GM12878 (cell line): Measurements from ENCODE around the gene CIDEA. TPM values are rescaled to one million over a fixed set of nuclear protein-coding genes. Genes with fewer than 3 reads are reported as not detected.

Source experiments
- ATAC-seq: fragments of 200-7000 bp; cut with Tn5 transposase; 3 replicates; pipeline ENCODE4 v1.9.1; 2020; ENCODE audit warnings: mild to moderate bottlenecking, moderate library complexity
- BruUV-seq: library from RNA; stranded (reverse); fragments of 400-500 nt; replicated peaks from 2 replicates; lab custom pipeline; 2021; lab: Mats Ljungman, UMichigan
- CTCF ChIA-PET: fragments of 300-600 bp; sonication (Branson Sonifier 250); formaldehyde crosslinking; extraction: SDS; loops from one replicate; lab custom pipeline; 2021; ENCODE audit warnings: inconsistent platforms; lab: Yijun Ruan, JAX
- POLR2A ChIA-PET: fragments of 350-600 bp; formaldehyde crosslinking; extraction: SDS; loops from one replicate; lab custom pipeline; 2021; ENCODE audit warnings: inconsistent platforms; lab: Charles Lee
- RAD21 ChIA-PET: fragments of 300-600 bp; sonication (Branson Sonifier 250); formaldehyde crosslinking; loops from one replicate; lab custom pipeline; 2023; ENCODE audit warnings: antibody characterized with exemption; ENCODE audit not compliant: unreplicated experiment; lab: Charles Lee
- SMC1A ChIA-PET: fragments of 300-600 bp; sonication (Branson Sonifier 250); formaldehyde crosslinking; loops from one replicate; lab custom pipeline; 2023; ENCODE audit not compliant: unreplicated experiment, uncharacterized antibody; lab: Charles Lee
- DNase-seq: peaks from one replicate; pipeline ENCODE4 v3.0.0-alpha.2; 2011; ENCODE audit warnings: low read depth, low spot score
- FAIRE-seq: peaks from 3 replicates; lab custom pipeline; 2011; peaks lifted over from hg19 to GRCh38; lab: Jason Lieb, UNC
- H2AFZ ChIP-seq: 2 replicates; pipeline ENCODE4 v1.6.0; 2011; ENCODE audit warnings: low read depth, low read length, control low read depth; ENCODE audit not compliant: control insufficient read depth
- H3K27ac ChIP-seq: 2 replicates; pipeline ENCODE4 v1.5.1; 2011; ENCODE audit warnings: control low read depth; ENCODE audit not compliant: control insufficient read depth, insufficient read depth
- H3K27me3 ChIP-seq, 2 experiments: replicated peaks in 1 of 2; 2 replicates each; pipeline versions ENCODE4 v1.6.0 to v1.6.1; 2011; ENCODE audit warnings: low read length in 1 of 2; ENCODE audit not compliant: control insufficient read depth in 2 of 2, insufficient read depth in 2 of 2
- H3K36me3 ChIP-seq, 2 experiments: 2 replicates each; pipeline ENCODE4 v1.5.1; 2011; ENCODE audit warnings: low read length in 1 of 2; ENCODE audit not compliant: control insufficient read depth in 2 of 2, insufficient read depth in 2 of 2
- H3K4me1 ChIP-seq: 2 replicates; pipeline ENCODE4 v1.6.1; 2011; ENCODE audit warnings: mild to moderate bottlenecking, low read length, moderate library complexity, mixed read lengths; ENCODE audit not compliant: control insufficient read depth, insufficient read depth
- H3K4me2 ChIP-seq: 2 replicates; pipeline ENCODE4 v1.6.0; 2011; ENCODE audit warnings: control low read depth; ENCODE audit not compliant: control insufficient read depth, insufficient read depth
- H3K4me3 ChIP-seq: fragments of 200-600 bp; sonication (generic); 2 replicates; pipeline ENCODE4 v1.5.1; 2016
- H3K79me2 ChIP-seq: 2 replicates; pipeline ENCODE4 v1.6.0; 2011; ENCODE audit warnings: low read length; ENCODE audit not compliant: control insufficient read depth, insufficient read depth
- H3K9ac ChIP-seq: 2 replicates; pipeline ENCODE4 v1.8.0; 2011; ENCODE audit warnings: low read length, control low read depth, mixed read lengths; ENCODE audit not compliant: control insufficient read depth, insufficient read depth
- H3K9me3 ChIP-seq: replicated peaks from 3 replicates; pipeline ENCODE4 v1.5.1; 2011; ENCODE audit warnings: mild to moderate bottlenecking, low read length; ENCODE audit not compliant: control insufficient read depth, insufficient read depth
- H4K20me1 ChIP-seq: 2 replicates; pipeline ENCODE4 v1.6.0; 2011; ENCODE audit not compliant: control insufficient read depth, insufficient read depth
- FOS ChIP-seq: IDR thresholded peaks from 3 replicates; pipeline ENCODE4 v1.6.1; 2011; ENCODE audit warnings: borderline replicate concordance; ENCODE audit not compliant: insufficient read length; ENCODE audit errors: extremely low read depth
- RCOR1 ChIP-seq: conservative IDR thresholded peaks from 2 replicates; pipeline ENCODE4 v1.6.1; 2012; ENCODE audit warnings: low read depth, low read length, improper control_type of control experiment
- SMAD5 ChIP-seq: IDR thresholded peaks from 2 replicates; pipeline ENCODE4 v1.6.1; 2016; ENCODE audit warnings: antibody characterized with exemption, low read depth
- WGBS: methylation state at CpG from one replicate; pipeline ENCODE4 v1.1.6; 2016; ENCODE audit warnings: low lambda C conversion rate; ENCODE audit not compliant: insufficient replicate concordance, insufficient coverage; ENCODE audit errors: missing lambda C conversion rate; 5-methylcytosine and 5-hydroxymethylcytosine counted together
- in situ Hi-C: fragments of 300-500 bp; cut with MboI; formaldehyde crosslinking; loops from 9 replicates; pipeline ENCODE4 v1.14.3; 2018; ENCODE audit warnings: mixed read lengths
- intact Hi-C: fragments of 100-400 bp; cut with micrococcal nuclease; formaldehyde crosslinking; loops from one replicate; pipeline ENCODE4 v1.14.2; 2022; ENCODE audit not compliant: unreplicated experiment
- polyA plus RNA-seq, 11 experiments: library from polyadenylated mRNA; depleted of rRNA in 4 of 11; unstranded in 6 of 11; stranded (reverse) in 5 of 11; fragments of >200 nt; fragmentation: Nextera tagmentation in 4 of 11; fragmentation: Illumina TruSeq in 1 of 11; extraction: Ambion mirVana in 4 of 11; extraction: Trizol in 1 of 11; gene quantifications; 1 replicate in 1 of 11; 2 replicates in 10 of 11; pipeline versions ENCODE4 v1.2.1 to v1.2.3, GENCODE V29; 2011 to 2016; ENCODE audit warnings: inconsistent platforms in 2 of 11, missing spikeins in 2 of 11, low read depth in 1 of 11
- total RNA-seq, 4 experiments: library from RNA; depleted of rRNA in 3 of 4; stranded (reverse); fragments of >200 nt in 3 of 4; fragmentation: Illumina TruSeq in 1 of 4; extraction: Trizol in 1 of 4; gene quantifications; 2 replicates each; pipeline versions ENCODE4 v1.2.1 to v1.2.3, GENCODE V29; 2013 to 2021
- TF ChIP-seq, protein P1 (sequence below): fragments of 450-650 bp; IDR thresholded peaks from 2 replicates; pipeline ENCODE4 v1.6.1; 2017; ENCODE audit warnings: low read depth, mild to moderate bottlenecking, moderate library complexity
- TF ChIP-seq, protein P2 (sequence below): fragments of 450-650 bp; IDR thresholded peaks from 2 replicates; pipeline ENCODE4 v1.6.1; 2017; ENCODE audit warnings: mild to moderate bottlenecking, low read depth, inconsistent platforms; ENCODE audit not compliant: poor library complexity, severe bottlenecking

Gene CIDEA
- total and polyA plus RNA-seq, 10 of the 15 experiments (the other 5 are each of a cell fraction or from before 2014, with no cell fraction given), result not detected

DNA sequence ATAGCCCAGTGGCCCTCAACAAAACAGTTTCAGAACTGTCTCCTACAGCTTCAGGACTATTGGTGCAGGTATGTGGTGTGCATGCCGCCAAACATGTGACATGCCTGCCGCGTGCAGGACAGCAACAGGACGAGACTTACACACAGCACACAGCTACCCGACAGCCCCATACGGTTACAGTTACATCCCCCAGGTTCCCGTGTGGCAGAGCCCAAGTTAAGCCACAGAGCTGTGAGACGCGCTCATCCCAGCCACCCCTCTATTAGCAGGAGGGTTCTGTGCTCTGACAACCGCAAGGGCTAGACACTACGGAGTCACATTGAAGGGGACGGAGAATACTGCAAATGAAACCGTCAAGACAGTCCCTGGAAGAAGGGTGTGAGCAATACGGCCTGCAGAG lies 37.5 kb downstream of the CIDEA start (continued):
- TF ChIP-seq, protein P1, sequence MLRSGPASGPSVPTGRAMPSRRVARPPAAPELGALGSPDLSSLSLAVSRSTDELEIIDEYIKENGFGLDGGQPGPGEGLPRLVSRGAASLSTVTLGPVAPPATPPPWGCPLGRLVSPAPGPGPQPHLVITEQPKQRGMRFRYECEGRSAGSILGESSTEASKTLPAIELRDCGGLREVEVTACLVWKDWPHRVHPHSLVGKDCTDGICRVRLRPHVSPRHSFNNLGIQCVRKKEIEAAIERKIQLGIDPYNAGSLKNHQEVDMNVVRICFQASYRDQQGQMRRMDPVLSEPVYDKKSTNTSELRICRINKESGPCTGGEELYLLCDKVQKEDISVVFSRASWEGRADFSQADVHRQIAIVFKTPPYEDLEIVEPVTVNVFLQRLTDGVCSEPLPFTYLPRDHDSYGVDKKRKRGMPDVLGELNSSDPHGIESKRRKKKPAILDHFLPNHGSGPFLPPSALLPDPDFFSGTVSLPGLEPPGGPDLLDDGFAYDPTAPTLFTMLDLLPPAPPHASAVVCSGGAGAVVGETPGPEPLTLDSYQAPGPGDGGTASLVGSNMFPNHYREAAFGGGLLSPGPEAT, result no peak
- TF ChIP-seq FOS (no peak), RCOR1 (no peak)

DNA sequence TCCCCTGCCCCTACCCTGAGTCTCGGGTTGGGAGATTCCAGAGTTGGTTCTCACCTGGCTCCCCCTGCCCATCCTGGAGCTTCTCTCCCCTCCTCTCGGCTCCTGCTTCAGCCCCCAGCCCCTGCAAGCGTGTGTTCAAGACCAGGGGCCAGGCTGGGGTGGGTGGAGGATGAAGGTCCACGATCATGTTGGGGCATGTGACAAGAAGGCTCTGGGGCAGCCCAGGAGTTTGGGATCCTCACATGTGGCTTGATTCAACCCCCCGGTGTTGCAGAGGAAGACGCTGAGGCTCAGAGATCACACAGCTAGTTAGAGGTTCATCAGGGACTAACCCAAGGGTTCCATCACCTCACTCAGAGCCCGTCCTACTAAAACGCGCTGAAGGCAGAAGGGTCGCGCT lies 39.7 kb downstream of the CIDEA start:
- in situ Hi-C loops, result no loop called here
- WGBS, result 44% methylated on average over 11 of the region's 11 CpGs
- no peak overlapping the region for H2AFZ ChIP-seq
- ATAC-seq (no peak), FAIRE-seq (no peak), DNase-seq (no peak)
- no peak overlapping the region for H3K27ac ChIP-seq
- no peaks in the 10 kb centered on the region for H3K79me2 ChIP-seq
- no peaks in the 10 kb centered on the region for H3K9me3 ChIP-seq
- no peaks in the 10 kb centered on the region for H3K36me3 ChIP-seq
- H3K4me2 ChIP-seq, result no peak overlapping the region
- no TSS peak for BruUV-seq
- H4K20me1 ChIP-seq, result no peaks in the 10 kb centered on the region
- CTCF ChIA-PET, result no interaction called here
- H3K9ac ChIP-seq, result no peak overlapping the region
- POLR2A ChIA-PET, result no interaction called here
- H3K4me1 ChIP-seq, result no peaks in the 10 kb centered on the region
- intact Hi-C loops, result no loop called here
- SMC1A ChIA-PET, result no interaction called here
- no peak overlapping the region for H3K4me3 ChIP-seq
- no peaks in the 10 kb centered on the region; a peak in 1 of 4 replicates for H3K27me3 ChIP-seq
- RAD21 ChIA-PET, result no interaction called here
- no peak for TF ChIP-seq SMAD5
- TF ChIP-seq, protein P2, sequence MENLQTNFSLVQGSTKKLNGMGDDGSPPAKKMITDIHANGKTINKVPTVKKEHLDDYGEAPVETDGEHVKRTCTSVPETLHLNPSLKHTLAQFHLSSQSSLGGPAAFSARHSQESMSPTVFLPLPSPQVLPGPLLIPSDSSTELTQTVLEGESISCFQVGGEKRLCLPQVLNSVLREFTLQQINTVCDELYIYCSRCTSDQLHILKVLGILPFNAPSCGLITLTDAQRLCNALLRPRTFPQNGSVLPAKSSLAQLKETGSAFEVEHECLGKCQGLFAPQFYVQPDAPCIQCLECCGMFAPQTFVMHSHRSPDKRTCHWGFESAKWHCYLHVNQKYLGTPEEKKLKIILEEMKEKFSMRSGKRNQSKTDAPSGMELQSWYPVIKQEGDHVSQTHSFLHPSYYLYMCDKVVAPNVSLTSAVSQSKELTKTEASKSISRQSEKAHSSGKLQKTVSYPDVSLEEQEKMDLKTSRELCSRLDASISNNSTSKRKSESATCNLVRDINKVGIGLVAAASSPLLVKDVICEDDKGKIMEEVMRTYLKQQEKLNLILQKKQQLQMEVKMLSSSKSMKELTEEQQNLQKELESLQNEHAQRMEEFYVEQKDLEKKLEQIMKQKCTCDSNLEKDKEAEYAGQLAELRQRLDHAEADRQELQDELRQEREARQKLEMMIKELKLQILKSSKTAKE, result no peak
- TF ChIP-seq, all 136 proteins: peak for 0
